Measurements from ENCODE around the gene EPHA4. TPM values are rescaled to one million over a fixed set of nuclear protein-coding genes. Genes with fewer than 3 reads are reported as not detected.
A peak's percentile ranks its signal among the peaks of the same experiment; 100 is the strongest.

EPHA4 gene
- total and polyA plus RNA-seq, 2 of the 4 experiments (the other 2 are of a cell fraction): 36.9 to 132 TPM

- no peak overlapping the region for H4K5ac ChIP-seq (ENCODE audit: low read depth, low read length)
- WGBS, 2 experiments (ENCODE audit: extremely low coverage in 2 of 2, insufficient read length in 1 of 2): no CpG with 5 or more reads among the region's 3 CpGs
- dilution Hi-C loops (cut with HindIII; ENCODE audit: low sequenced_read_pairs, unreplicated experiment): no loop called here
- H4K20me1 ChIP-seq (ENCODE audit: insufficient read depth, low read length): no peaks in the 10 kb centered on the region
- no peak overlapping the region for H2BK20ac ChIP-seq (ENCODE audit: low read depth, low read length)
- H3K9me3 ChIP-seq (ENCODE audit: control insufficient read depth, insufficient read depth, low read length): no peaks in the 10 kb centered on the region
- no peak overlapping the region for H4K91ac ChIP-seq (ENCODE audit: insufficient read depth, low read depth, low read length)
- H3K9me1 ChIP-seq (ENCODE audit: insufficient read depth, low read length): no peaks in the 10 kb centered on the region
- no peak overlapping the region for H3K9ac ChIP-seq (ENCODE audit: low read depth, low read length)
- H3K27me3 ChIP-seq (ENCODE audit: control insufficient read depth, insufficient read depth, low read length): no peaks in the 10 kb centered on the region; the same call in 1 of the 2 replicates
- H4K8ac ChIP-seq (ENCODE audit: low read depth in 2 of 2, low read length in 2 of 2): no peak overlapping the region
- no peak for TF ChIP-seq FOS (IDR thresholded peaks at IDR 0.05; ENCODE audit: low read depth, low read length)
- TF ChIP-seq RAD21 (IDR thresholded peaks at IDR 0.05; ENCODE audit: low read length): no peak
- TF ChIP-seq MAZ (IDR thresholded peaks at IDR 0.05; ENCODE audit: borderline replicate concordance, low read depth, low read length): no peak
- TF ChIP-seq MAFK (IDR thresholded peaks at IDR 0.05; ENCODE audit: low read depth, low read length): no peak
- no peak for TF ChIP-seq NFE2L2 (IDR thresholded peaks at IDR 0.05; ENCODE audit: low read depth, low read length)
- TF ChIP-seq, protein P1, sequence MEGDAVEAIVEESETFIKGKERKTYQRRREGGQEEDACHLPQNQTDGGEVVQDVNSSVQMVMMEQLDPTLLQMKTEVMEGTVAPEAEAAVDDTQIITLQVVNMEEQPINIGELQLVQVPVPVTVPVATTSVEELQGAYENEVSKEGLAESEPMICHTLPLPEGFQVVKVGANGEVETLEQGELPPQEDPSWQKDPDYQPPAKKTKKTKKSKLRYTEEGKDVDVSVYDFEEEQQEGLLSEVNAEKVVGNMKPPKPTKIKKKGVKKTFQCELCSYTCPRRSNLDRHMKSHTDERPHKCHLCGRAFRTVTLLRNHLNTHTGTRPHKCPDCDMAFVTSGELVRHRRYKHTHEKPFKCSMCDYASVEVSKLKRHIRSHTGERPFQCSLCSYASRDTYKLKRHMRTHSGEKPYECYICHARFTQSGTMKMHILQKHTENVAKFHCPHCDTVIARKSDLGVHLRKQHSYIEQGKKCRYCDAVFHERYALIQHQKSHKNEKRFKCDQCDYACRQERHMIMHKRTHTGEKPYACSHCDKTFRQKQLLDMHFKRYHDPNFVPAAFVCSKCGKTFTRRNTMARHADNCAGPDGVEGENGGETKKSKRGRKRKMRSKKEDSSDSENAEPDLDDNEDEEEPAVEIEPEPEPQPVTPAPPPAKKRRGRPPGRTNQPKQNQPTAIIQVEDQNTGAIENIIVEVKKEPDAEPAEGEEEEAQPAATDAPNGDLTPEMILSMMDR (conservative IDR thresholded peaks at IDR 0.05; ENCODE audit: low read depth, low read length): no peak
- TF ChIP-seq MXI1 (IDR thresholded peaks at IDR 0.05; ENCODE audit: borderline replicate concordance, low read depth, low read length): no peak
- TF ChIP-seq CEBPB (IDR thresholded peaks at IDR 0.05; ENCODE audit: low read depth, low read length): no peak
- TF ChIP-seq, protein P2, sequence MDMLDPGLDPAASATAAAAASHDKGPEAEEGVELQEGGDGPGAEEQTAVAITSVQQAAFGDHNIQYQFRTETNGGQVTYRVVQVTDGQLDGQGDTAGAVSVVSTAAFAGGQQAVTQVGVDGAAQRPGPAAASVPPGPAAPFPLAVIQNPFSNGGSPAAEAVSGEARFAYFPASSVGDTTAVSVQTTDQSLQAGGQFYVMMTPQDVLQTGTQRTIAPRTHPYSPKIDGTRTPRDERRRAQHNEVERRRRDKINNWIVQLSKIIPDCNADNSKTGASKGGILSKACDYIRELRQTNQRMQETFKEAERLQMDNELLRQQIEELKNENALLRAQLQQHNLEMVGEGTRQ (IDR thresholded peaks at IDR 0.05; ENCODE audit: low read depth, low read length): no peak
- TF ChIP-seq BHLHE40 (IDR thresholded peaks at IDR 0.05; ENCODE audit: low read depth, low read length): no peak
- BruUV-seq (replicated peaks): no TSS peak
- no peak overlapping the region for H3K56ac ChIP-seq (ENCODE audit: extremely low read depth, insufficient read depth, low read length)
- no peak overlapping the region for H2BK15ac ChIP-seq (ENCODE audit: low read depth, low read length)
- no peaks in the 10 kb centered on the region for H3K4me1 ChIP-seq (ENCODE audit: control insufficient read depth, insufficient read depth, low read length)
- in situ Hi-C loops (cut with MboI; ENCODE audit: low sequenced_read_pairs): no loop called here
- no peak overlapping the region for H2AK9ac ChIP-seq (replicated peaks; ENCODE audit: low read depth, low read length, poor library complexity)
- no peak overlapping the region for H3K18ac ChIP-seq (ENCODE audit: low read depth, low read length)
- H3K27ac ChIP-seq (ENCODE audit: insufficient read depth, low read length): no peak overlapping the region
- CTCF ChIA-PET: no interaction called here
- no peak overlapping the region for H2AFZ ChIP-seq (replicated peaks; ENCODE audit: low read length, poor library complexity)
- peak; percentile 73 for ATAC-seq (ENCODE audit: low read depth)
- no peak overlapping the region for H3K4me3 ChIP-seq (ENCODE audit: insufficient read depth, low read depth, low read length)
- H3K14ac ChIP-seq (replicated peaks; ENCODE audit: low read depth, low read length): no peak overlapping the region
- intact Hi-C loops (cut with micrococcal nuclease): no loop called here
- POLR2A ChIA-PET (ENCODE audit: unreplicated experiment): no interaction called here
- no peak overlapping the region for H2BK120ac ChIP-seq (ENCODE audit: low read depth, low read length)
- no peak overlapping the region for H3K4ac ChIP-seq (ENCODE audit: low read depth, low read length)
- no peak overlapping the region for H2BK5ac ChIP-seq (ENCODE audit: low read depth, low read length, poor library complexity, severe bottlenecking)
- peak; percentile 80 for DNase-seq
- no peaks in the 10 kb centered on the region for H3K79me1 ChIP-seq (ENCODE audit: low read depth in 1 of 2, low read length in 2 of 2)
- no peak overlapping the region for H3K4me2 ChIP-seq (ENCODE audit: low read depth, low read length)
- H3K23ac ChIP-seq (ENCODE audit: low read depth, low read length): no peak overlapping the region
- no peaks in the 10 kb centered on the region for H3K36me3 ChIP-seq (ENCODE audit: control insufficient read depth, insufficient read depth, low read length)
- H2AK5ac ChIP-seq (ENCODE audit: low read depth, low read length): no peak overlapping the region
These were observed 24.1 kb upstream of the EPHA4 start for GRCh38 chr2:221596192-221596591.
